Astrocyte (in vitro differentiated cells and primary cell): ENCODE measurements around the gene YWHAB. TPM values are rescaled to one million over a fixed set of nuclear protein-coding genes. Genes with fewer than 3 reads are reported as not detected.

Experiments
- DNase-seq: peaks from one replicate; pipeline ENCODE4 v3.0.0-alpha.2; 2010; ENCODE audit warnings: low read depth
- FAIRE-seq: peaks from 2 replicates; lab custom pipeline; 2011; peaks lifted over from hg19 to GRCh38; lab: Jason Lieb, UNC
- H2AFZ ChIP-seq: 2 replicates; pipeline ENCODE4 v1.6.0; 2012; ENCODE audit warnings: low read depth, low read length, inconsistent platforms
- H3K27ac ChIP-seq: 2 replicates; pipeline ENCODE4 v1.5.1; 2011; ENCODE audit warnings: low read depth, low read length, inconsistent platforms
- H3K27me3 ChIP-seq: 2 replicates; pipeline ENCODE4 v1.6.0; 2011; ENCODE audit warnings: low read length, inconsistent platforms; ENCODE audit not compliant: insufficient read depth
- H3K36me3 ChIP-seq: 2 replicates; pipeline ENCODE4 v1.5.1; 2011; ENCODE audit warnings: low read length, inconsistent platforms; ENCODE audit not compliant: insufficient read depth
- H3K4me1 ChIP-seq: 2 replicates; pipeline ENCODE4 v1.5.1; 2011; ENCODE audit warnings: low read length, inconsistent platforms; ENCODE audit not compliant: insufficient read depth
- H3K4me2 ChIP-seq: 2 replicates; pipeline ENCODE4 v1.6.0; 2012; ENCODE audit warnings: low read length, inconsistent platforms
- H3K4me3 ChIP-seq: 2 replicates; pipeline ENCODE4 v1.5.1; 2011; ENCODE audit warnings: low read depth, mild to moderate bottlenecking, low read length, inconsistent platforms; ENCODE audit not compliant: insufficient read depth
- H3K79me2 ChIP-seq: 2 replicates; pipeline ENCODE4 v1.6.0; 2012; ENCODE audit warnings: mild to moderate bottlenecking, low read length, inconsistent platforms; ENCODE audit not compliant: insufficient read depth
- H3K9ac ChIP-seq: 2 replicates; pipeline ENCODE4 v1.6.0; 2012; ENCODE audit warnings: mild to moderate bottlenecking, low read length, inconsistent platforms
- H3K9me3 ChIP-seq: 2 replicates; pipeline ENCODE4 v1.5.1; 2012; ENCODE audit warnings: low read depth, mild to moderate bottlenecking, low read length, inconsistent platforms; ENCODE audit not compliant: insufficient read depth
- H4K20me1 ChIP-seq: 2 replicates; pipeline ENCODE4 v1.6.0; 2012; ENCODE audit warnings: low read length, inconsistent platforms; ENCODE audit not compliant: insufficient read depth
- H3K27ac Mint-ChIP-seq: one replicate; pipeline ENCODE4 v1.8.0; 2021; ENCODE audit warnings: mild to moderate bottlenecking, mixed read lengths; ENCODE audit not compliant: unreplicated experiment
- H3K27me3 Mint-ChIP-seq: one replicate; pipeline ENCODE4 v1.8.0; 2021; ENCODE audit warnings: low read depth, mixed read lengths; ENCODE audit not compliant: unreplicated experiment
- H3K36me3 Mint-ChIP-seq: one replicate; pipeline ENCODE4 v1.8.0; 2021; ENCODE audit warnings: low read depth, mixed read lengths; ENCODE audit not compliant: unreplicated experiment
- H3K4me1 Mint-ChIP-seq: one replicate; pipeline ENCODE4 v1.8.0; 2021; ENCODE audit warnings: low read depth, mixed read lengths; ENCODE audit not compliant: unreplicated experiment
- H3K4me3 Mint-ChIP-seq: one replicate; pipeline ENCODE4 v1.8.0; 2021; ENCODE audit warnings: mild to moderate bottlenecking, moderate library complexity, mixed read lengths; ENCODE audit not compliant: unreplicated experiment
- H3K9me3 Mint-ChIP-seq: one replicate; pipeline ENCODE4 v1.8.0; 2021; ENCODE audit warnings: mild to moderate bottlenecking, mixed read lengths; ENCODE audit not compliant: unreplicated experiment
- CTCF ChIP-seq: IDR thresholded peaks from 2 replicates; pipeline ENCODE4 v1.5.1; 2011; ENCODE audit warnings: low read depth, mild to moderate bottlenecking, inconsistent platforms, low read length, moderate library complexity; ENCODE audit not compliant: insufficient read depth
- EZH2 ChIP-seq: IDR thresholded peaks from 2 replicates; pipeline ENCODE4 v1.6.1; 2012; ENCODE audit warnings: mild to moderate bottlenecking, low read length, inconsistent platforms; ENCODE audit not compliant: insufficient read depth
- total RNA-seq: library from RNA; stranded (reverse); gene quantifications from 2 replicates; pipeline ENCODE4 v1.2.1, GENCODE V29; 2021

Gene YWHAB
- total RNA-seq, 1 donor from 2014 or later, result 236 TPM

- TF ChIP-seq EZH2 (no peak), CTCF (no peak)
- Histone ChIP-seq H3K9me3 (no peaks in the 10 kb centered on the region), H3K4me2 (no peak overlapping the region), H3K27ac (no peak overlapping the region), H3K79me2 (no peaks in the 10 kb centered on the region), H3K4me3 (no peak overlapping the region), H4K20me1 (no peaks in the 10 kb centered on the region), H3K9ac (no peak overlapping the region), H2AFZ (no peak overlapping the region), H3K27me3 (no peaks in the 10 kb centered on the region), H3K36me3 (no peaks in the 10 kb centered on the region), H3K4me1 (peaks cover 8% of the 10 kb centered on the region)
- peaks cover 5% of the 10 kb centered on the region for H3K4me1 Mint-ChIP-seq
- H3K36me3 Mint-ChIP-seq, result no peaks in the 10 kb centered on the region
- FAIRE-seq (no peak), DNase-seq (no peak)
- no peak overlapping the region for H3K27ac Mint-ChIP-seq
- H3K27me3 Mint-ChIP-seq, result peaks cover 4% of the 10 kb centered on the region
- no peaks in the 10 kb centered on the region for H3K9me3 Mint-ChIP-seq
- no peak overlapping the region for H3K4me3 Mint-ChIP-seq
These were observed 28.6 kb upstream of the YWHAB start for GRCh38 chr20:44856856-44857448.

- no peaks in the 10 kb centered on the region for H3K27me3 ChIP-seq
- no peak overlapping the region for H3K9ac ChIP-seq
- no peaks in the 10 kb centered on the region for H3K9me3 ChIP-seq
- Mint-ChIP-seq H3K4me1 (peaks cover 9% of the 10 kb centered on the region), H3K9me3 (no peaks in the 10 kb centered on the region), H3K27ac (no peak overlapping the region), H3K27me3 (no peaks in the 10 kb centered on the region), H3K4me3 (no peak overlapping the region), H3K36me3 (no peaks in the 10 kb centered on the region)
- H3K4me2 ChIP-seq, result no peak overlapping the region
- no peak overlapping the region for H2AFZ ChIP-seq
- FAIRE-seq, result no peak
- H3K79me2 ChIP-seq, result no peaks in the 10 kb centered on the region
- H3K27ac ChIP-seq, result no peak overlapping the region
- H4K20me1 ChIP-seq, result no peaks in the 10 kb centered on the region
- no peak for TF ChIP-seq EZH2
- no peak for TF ChIP-seq CTCF
- H3K4me3 ChIP-seq, result no peak overlapping the region
- no peaks in the 10 kb centered on the region for H3K36me3 ChIP-seq
- no peak for DNase-seq
- H3K4me1 ChIP-seq, result peaks cover 10% of the 10 kb centered on the region
These were observed 26.7 kb upstream of the YWHAB start for GRCh38 chr20:44858606-44859360.
